SK-N-MC (cell line): Measurements from ENCODE around the gene MAP2K7.

Source experiments
- DNase-seq: peaks from one replicate; pipeline ENCODE4 v3.0.0-alpha.2; 2011; ENCODE audit warnings: low read depth, low spot score
- H3K27ac ChIP-seq: fragments of 200-600 bp; sonication (generic); 2 replicates; pipeline ENCODE4 v1.5.1; 2016; ENCODE audit warnings: mixed run types
- H3K36me3 ChIP-seq: fragments of 200-600 bp; sonication (generic); 2 replicates; pipeline ENCODE4 v1.6.1; 2017; ENCODE audit warnings: antibody characterized with exemption, low read length, mixed read lengths; ENCODE audit not compliant: insufficient read depth
- H3K4me3 ChIP-seq: fragments of 200-600 bp; sonication (generic); 2 replicates; pipeline ENCODE4 v1.5.1; 2016
- H3K9ac ChIP-seq: fragments of 200-600 bp; sonication (generic); 2 replicates; pipeline ENCODE4 v1.8.0; 2017; ENCODE audit warnings: mixed run types, mixed read lengths; ENCODE audit not compliant: insufficient read length
- H3K9me3 ChIP-seq: fragments of 200-600 bp; sonication (generic); 2 replicates; pipeline ENCODE4 v1.6.1; 2017; ENCODE audit warnings: low read depth, mild to moderate bottlenecking, antibody characterized with exemption, low read length, moderate library complexity, mixed read lengths
- EZH2 ChIP-seq: fragments of 200-600 bp; sonication (generic); IDR thresholded peaks from one replicate; pipeline ENCODE4 v1.6.1; 2017; ENCODE audit warnings: antibody characterized with exemption
- FOXP2 ChIP-seq: optimal IDR thresholded peaks from 2 replicates; pipeline ENCODE3; 2011; ENCODE audit warnings: mild to moderate bottlenecking, moderate library complexity; ENCODE audit not compliant: insufficient read depth; ENCODE audit errors: extremely low read length, control extremely low read depth
- POLR2AphosphoS5 ChIP-seq: IDR thresholded peaks from 2 replicates; pipeline ENCODE4 v1.6.1; 2012; ENCODE audit warnings: mild to moderate bottlenecking, low read depth, low read length, borderline replicate concordance

The MAP2K7 gene

DNA sequence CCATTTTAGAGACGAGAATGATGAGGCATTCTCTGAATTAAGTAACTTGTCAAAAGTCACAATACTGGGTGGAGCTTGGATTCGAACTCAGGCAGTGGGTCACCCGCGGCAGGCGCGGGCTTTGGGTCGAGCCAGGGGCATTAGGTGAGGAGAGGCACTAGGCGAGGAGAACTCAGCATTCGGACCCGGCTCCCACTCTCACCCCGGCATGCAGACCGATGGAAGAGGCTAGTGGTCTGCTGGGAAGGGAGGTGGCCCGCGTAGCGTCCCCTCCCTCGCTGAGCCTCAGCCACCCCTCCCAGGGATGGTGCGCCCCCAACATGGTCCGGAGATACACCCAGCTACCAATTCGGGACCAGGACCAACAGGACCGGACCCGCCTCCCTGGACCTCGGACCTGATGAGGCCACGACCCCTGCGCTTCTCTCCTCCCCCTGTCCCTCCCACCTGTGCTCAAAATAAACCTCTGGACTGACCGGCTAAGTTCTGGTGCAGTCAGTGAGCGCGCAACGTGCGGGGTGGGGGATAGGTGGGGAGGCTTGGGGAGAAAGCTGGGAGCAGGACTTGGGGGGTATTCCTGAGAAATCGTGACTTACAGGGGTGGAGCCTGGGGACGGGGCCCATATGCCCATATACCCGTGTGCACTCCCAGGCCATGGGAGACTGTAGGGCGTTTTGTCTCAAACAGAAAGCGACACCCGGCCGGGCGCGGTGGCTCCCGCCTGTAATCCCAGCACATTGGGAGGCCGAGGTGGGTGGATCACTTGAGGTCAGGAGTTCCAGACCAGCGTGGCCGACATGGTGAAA lies 15.1 kb downstream of the MAP2K7 start:
- peaks cover 11% of the 10 kb centered on the region; the same call in 1 of the 2 replicates for H3K36me3 ChIP-seq
- no peaks in the 10 kb centered on the region for H3K9me3 ChIP-seq
- H3K9ac ChIP-seq = no peak overlapping the region
- H3K4me3 ChIP-seq = no peak overlapping the region
- no peak for DNase-seq
- no peak for TF ChIP-seq POLR2AphosphoS5
- no peak for TF ChIP-seq EZH2
- TF ChIP-seq FOXP2 = no peak
- H3K27ac ChIP-seq = no peak overlapping the region

GRCh38 chr19:7919610-7920518 lies 16.2 kb downstream of the MAP2K7 start, which contains the start of gene SNAPC2:
SNAPC2 (plus strand) TSS chr19:7920338; CDS start chr19:7920367, 29 bp downstream.
- TF ChIP-seq FOXP2 = peak; percentile 60
- TF ChIP-seq POLR2AphosphoS5 = peak; percentile 87
- no peak for TF ChIP-seq EZH2
- H3K27ac ChIP-seq = peak within 1 kb of the TSS; percentile 75

DNA sequence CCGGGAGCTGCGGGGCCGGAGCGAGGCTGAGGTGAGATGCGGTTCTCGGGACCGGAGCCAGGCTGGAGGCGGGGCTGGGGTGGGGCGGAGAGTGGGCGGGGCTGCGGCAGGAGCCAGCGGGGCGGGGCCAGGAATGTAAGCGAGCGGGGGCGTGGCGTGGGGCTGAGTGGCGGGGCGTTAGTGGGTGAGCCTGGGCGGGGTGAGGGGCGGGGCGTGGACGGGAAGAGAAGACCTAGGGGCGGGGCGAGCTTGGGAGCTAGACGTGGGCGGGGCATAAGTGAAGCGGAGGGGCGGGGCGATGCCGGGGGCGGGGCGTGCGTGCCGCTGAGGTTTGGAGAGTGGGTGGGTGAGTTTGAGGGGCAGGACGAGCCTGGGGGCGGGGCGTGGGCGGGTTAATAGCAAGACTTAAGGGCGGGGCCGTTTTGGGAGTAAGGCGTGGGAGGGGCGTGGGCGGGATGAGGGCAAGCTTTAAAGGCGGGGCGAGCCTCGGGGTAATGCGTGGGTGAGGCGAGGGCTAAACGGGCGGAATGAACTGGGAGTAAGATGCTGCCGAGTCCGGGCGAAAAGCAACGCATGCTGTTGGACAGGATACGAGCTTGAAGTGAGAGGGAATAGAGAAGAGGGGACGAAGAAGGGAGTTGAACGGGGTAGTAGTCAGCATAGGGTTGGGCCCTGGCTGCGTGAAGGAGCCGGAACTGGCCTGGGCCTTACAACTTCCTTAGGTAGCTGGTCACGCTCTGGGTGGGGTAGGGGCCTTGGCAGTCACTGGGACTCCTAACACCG lies 17.0 kb downstream of the MAP2K7 start:
- Histone ChIP-seq H3K27ac (0 out of 2 replicates have a peak overlapping the region, but pooled peaks have one; percentile 75), H3K9me3 (no peaks in the 10 kb centered on the region), H3K36me3 (peaks cover 11% of the 10 kb centered on the region; the same call in 1 of the 2 replicates), H3K4me3 (peak overlapping the region; percentile 94), H3K9ac (peak overlapping the region; percentile 65)
- TF ChIP-seq POLR2AphosphoS5 = 0 out of 2 replicates have a peak, but pooled peaks have one; percentile 20
- TF ChIP-seq FOXP2 = no peak
- peak; percentile 81 for DNase-seq

More at GRCh38 chr19:7919610-7920518, 16.2 kb downstream of the MAP2K7 start, which contains the start of gene SNAPC2:
- Histone ChIP-seq H3K9me3 (no peaks in the 10 kb centered on the region), H3K9ac (peak within 1 kb of the TSS; percentile 65), H3K4me3 (peak within 1 kb of the TSS; percentile 94), H3K36me3 (peaks cover 11% of the 10 kb centered on the region; the same call in 1 of the 2 replicates)
- DNase-seq = peak; percentile 72

- H3K36me3 ChIP-seq = peaks cover 11% of the 10 kb centered on the region; the same call in 1 of the 2 replicates
- H3K27ac ChIP-seq = no peak overlapping the region
- DNase-seq = no peak
- H3K9ac ChIP-seq = no peak overlapping the region
- peak overlapping the region; percentile 77 for H3K4me3 ChIP-seq
- TF ChIP-seq FOXP2 (no peak), POLR2AphosphoS5 (no peak), EZH2 (no peak)
- H3K9me3 ChIP-seq = no peaks in the 10 kb centered on the region
Observed at GRCh38 chr19:7921302-7921966, 17.8 kb downstream of the MAP2K7 start.

DNA sequence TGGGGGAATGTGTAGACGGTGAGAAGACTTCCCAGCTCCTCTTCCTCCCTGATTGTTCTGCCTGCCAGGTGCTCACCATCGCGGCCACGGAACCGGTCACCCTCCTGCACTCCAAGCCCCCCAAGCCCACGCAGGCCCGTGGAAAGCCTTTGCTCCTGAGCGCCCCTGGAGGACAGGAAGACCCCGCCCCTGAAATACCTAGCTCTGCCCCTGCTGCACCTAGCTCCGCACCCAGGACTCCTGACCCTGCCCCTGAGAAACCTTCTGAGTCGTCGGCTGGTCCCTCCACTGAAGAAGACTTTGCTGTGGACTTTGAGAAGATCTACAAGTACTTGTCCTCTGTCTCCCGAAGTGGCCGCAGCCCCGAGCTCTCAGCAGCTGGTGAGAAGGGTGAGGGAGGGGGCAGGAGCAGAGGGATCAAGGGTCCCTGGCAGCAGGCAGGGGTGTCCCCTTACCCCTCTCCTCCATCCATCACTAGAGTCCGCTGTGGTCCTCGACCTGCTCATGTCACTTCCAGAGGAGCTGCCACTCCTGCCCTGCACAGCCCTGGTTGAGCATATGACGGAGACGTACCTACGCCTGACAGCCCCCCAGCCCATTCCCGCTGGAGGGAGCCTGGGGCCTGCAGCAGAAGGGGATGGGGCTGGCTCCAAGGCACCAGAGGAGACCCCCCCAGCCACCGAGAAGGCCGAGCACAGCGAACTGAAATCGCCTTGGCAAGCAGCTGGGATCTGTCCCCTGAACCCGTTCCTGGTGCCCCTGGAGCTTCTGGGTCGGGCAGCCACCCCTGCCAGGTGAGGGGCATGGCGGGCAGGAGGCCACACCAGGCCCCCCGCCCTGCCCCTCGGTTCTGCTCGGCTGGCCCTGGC lies 18.5 kb downstream of the MAP2K7 start:
- no peak overlapping the region for H3K4me3 ChIP-seq
- no peak for TF ChIP-seq EZH2
- TF ChIP-seq POLR2AphosphoS5 = 0 out of 2 replicates have a peak, but pooled peaks have one; percentile 8
- no peaks in the 10 kb centered on the region for H3K9me3 ChIP-seq
- H3K9ac ChIP-seq = no peak overlapping the region
- H3K36me3 ChIP-seq = peaks cover 11% of the 10 kb centered on the region; the same call in 1 of the 2 replicates
- no peak overlapping the region for H3K27ac ChIP-seq
- DNase-seq = no peak

GRCh38 chr19:7922836-7923195 lies 19.1 kb downstream of the MAP2K7 start:
- no peak for DNase-seq
- TF ChIP-seq EZH2 (no peak), POLR2AphosphoS5 (no peak; the same call in 1 of the 2 replicates), FOXP2 (no peak)
- Histone ChIP-seq H3K36me3 (peaks cover 11% of the 10 kb centered on the region; the same call in 1 of the 2 replicates), H3K9ac (no peak overlapping the region), H3K27ac (no peak overlapping the region), H3K4me3 (no peak overlapping the region), H3K9me3 (no peaks in the 10 kb centered on the region)
